Mucosa of gallbladder (tissue), 1 donor: ENCODE results near the gene DENND1C. TPM values are rescaled to one million over a fixed set of nuclear protein-coding genes. Genes with fewer than 3 reads are reported as not detected.
A peak's percentile ranks its signal among the peaks of the same experiment; 100 is the strongest.

Experiments used
- DNase-seq: peaks from one replicate; pipeline ENCODE4 v3.0.0-alpha.2; 2020; ENCODE audit warnings: low spot score
- total RNA-seq: library from RNA; stranded (reverse); gene quantifications from one replicate; pipeline ENCODE4 v1.2.1, GENCODE V29; 2021
- donor health status: DM: no; HTN: no; CAD: no.

The DENND1C gene
- total RNA-seq, 1 donor from 2014 or later = 8.0 TPM

- DNase-seq = peak; percentile 100
Measured at GRCh38 chr19:6424939-6425731, 56.5 kb downstream of the DENND1C start.

- DNase-seq = no peak
Measured at GRCh38 chr19:6424195-6424938, 57.2 kb downstream of the DENND1C start, which contains the start of gene KHSRP. Gene KHSRP, minus strand, starts transcription at chr19:6424811. Its CDS starts 110 bp downstream, at chr19:6424701.

GRCh38 chr19:6423499-6424194 is 57.9 kb downstream of the DENND1C start:
- no peak for DNase-seq

- DNase-seq = no peak
Measured at GRCh38 chr19:6421075-6422014, 60.2 kb downstream of the DENND1C start.

- DNase-seq = no peak
Measured at GRCh38 chr19:6418562-6418932, 63.0 kb downstream of the DENND1C start.

- no peak for DNase-seq
Measured at GRCh38 chr19:6417713-6418561, 63.6 kb downstream of the DENND1C start.

Other genes with a start within 250 kb of the DENND1C start
- 67.5 TPM for gene MLLT1, start 201.8 kb downstream of the DENND1C start, total RNA-seq
- gene ACER1, start 148.2 kb downstream of the DENND1C start, total RNA-seq = 0.14 TPM
- gene CLPP, start 120.3 kb downstream of the DENND1C start, total RNA-seq = 75.5 TPM
- gene ALKBH7, start 109.0 kb downstream of the DENND1C start, total RNA-seq = 91.5 TPM
- 4.5 TPM for gene PSPN, start 105.9 kb downstream of the DENND1C start, total RNA-seq
- gene GTF2F1, start 88.6 kb downstream of the DENND1C start, total RNA-seq = 66.8 TPM
- gene KHSRP, start 57.0 kb downstream of the DENND1C start, total RNA-seq = 201 TPM
- gene SLC25A41, start 48.0 kb downstream of the DENND1C start, total RNA-seq = 0.72 TPM
- 101 TPM for gene SLC25A23, start 22.0 kb downstream of the DENND1C start, total RNA-seq
- gene CRB3, start 17.5 kb downstream of the DENND1C start, total RNA-seq = 75.9 TPM
- 1.8 TPM for gene TUBB4A, start 20.5 kb upstream of the DENND1C start, total RNA-seq
- 1.2 TPM for gene TNFSF9, start 49.2 kb upstream of the DENND1C start, total RNA-seq
- gene CD70, start 109.4 kb upstream of the DENND1C start, total RNA-seq = not detected
- gene TNFSF14, start 188.4 kb upstream of the DENND1C start, total RNA-seq = 1.8 TPM
- gene C3, start 238.9 kb upstream of the DENND1C start, total RNA-seq = 486 TPM